ENCODE measurements around the gene FBXW5.

The FBXW5 gene

DNA sequence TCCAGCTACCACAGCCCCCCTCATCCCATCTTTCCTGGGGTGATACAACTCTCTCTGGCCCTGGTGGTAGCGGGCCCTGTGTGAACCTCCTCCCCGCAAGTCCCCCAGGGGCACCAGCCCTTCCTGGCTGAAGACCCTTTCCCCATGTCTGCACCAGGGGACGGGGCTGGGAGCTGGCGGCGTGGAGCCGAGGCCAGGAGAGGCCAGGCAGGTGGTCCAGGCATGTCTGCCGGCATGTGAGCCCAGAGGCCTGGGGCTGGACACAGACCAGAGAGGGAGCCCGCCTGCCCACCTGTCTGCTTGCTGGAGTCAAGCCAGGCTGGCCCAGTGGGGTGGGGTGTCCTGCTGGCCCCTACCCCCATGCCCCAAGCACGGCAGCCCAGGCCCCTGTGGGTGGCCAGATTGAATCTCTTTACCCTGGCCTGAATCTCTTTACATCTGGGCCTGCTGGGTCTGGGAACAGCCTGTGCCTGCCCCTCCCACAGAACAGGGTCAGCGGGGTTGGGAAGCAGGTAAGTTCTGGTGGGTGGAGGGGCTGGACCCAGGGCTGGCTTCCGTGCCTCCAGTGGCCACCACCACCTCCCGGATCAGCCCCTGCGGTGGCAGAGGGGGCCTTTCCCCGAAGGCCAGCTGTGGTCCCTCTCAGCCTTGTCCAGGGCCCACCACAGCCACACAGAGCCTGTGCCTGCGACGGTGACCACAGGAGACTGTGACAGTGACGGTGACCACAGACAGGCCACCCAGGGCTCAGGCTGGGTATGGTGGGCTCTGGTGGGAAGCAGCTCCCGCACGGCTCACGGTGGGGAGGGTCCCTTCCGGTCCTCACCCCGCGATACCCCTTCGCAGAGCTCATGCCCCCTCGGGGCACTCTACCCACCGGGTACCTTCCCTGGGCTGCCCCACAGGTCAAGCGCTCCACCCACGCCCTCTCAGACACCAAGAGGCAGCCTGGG, 14.6 kb upstream of the FBXW5 start:
- Mint-ChIP-seq H3K9me3 (peaks cover 8% of the 10 kb centered on the region), H3K36me3 (ENCODE audit: low read depth) (no peaks in the 10 kb centered on the region), H3K4me1 (ENCODE audit: low read depth) (peaks cover 13% of the 10 kb centered on the region), H3K4me3 (no peak overlapping the region), H3K27me3 (no peaks in the 10 kb centered on the region), H3K27ac (no peak overlapping the region)

DNA sequence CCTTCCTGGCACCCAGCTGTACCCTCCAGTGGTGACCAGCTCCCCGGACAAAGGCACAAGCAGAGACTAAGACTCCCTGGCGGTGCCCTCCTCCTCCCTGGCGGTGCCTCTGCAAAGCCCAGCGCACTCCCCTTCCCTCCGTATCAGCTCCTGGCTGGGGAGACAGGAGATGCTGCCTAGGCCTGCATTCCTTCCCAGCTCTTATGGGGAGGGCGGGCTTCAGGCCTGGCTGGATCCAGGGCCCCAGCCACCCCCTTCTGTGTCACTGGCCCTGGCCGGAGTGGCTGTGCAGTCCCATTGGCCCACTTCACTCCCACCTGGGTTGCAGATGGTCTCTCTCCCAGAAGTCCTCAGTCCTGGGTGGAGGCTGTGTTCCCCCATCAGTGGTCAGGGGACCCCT, 13.9 kb upstream of the FBXW5 start:
- Mint-ChIP-seq H3K36me3 (ENCODE audit: low read depth) (no peaks in the 10 kb centered on the region), H3K9me3 (peaks cover 8% of the 10 kb centered on the region), H3K27ac (no peak overlapping the region), H3K4me3 (no peak overlapping the region), H3K4me1 (ENCODE audit: low read depth) (peaks cover 13% of the 10 kb centered on the region), H3K27me3 (no peaks in the 10 kb centered on the region)

DNA sequence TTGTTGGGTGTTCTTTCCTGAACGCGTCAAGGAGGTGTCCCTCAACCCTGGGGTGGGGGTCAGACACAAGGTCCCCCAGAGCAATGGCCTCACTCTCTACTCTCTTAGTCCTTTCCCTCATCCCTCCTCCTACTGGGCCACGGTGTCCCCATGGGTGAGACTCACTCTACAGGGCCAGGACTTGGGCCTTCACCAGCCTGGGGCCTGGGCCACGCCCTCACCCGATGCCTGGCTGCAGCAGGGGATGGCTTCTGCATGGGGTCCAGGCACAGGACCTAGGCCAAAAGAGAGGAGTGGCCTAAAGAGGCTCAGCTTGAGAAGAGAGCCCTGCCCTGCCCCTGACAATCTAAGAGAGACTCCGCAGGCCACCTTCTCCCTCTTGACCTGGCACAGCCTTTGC, 13.4 kb upstream of the FBXW5 start:
- H3K4me3 Mint-ChIP-seq = no peak overlapping the region
- peaks cover 8% of the 10 kb centered on the region for H3K9me3 Mint-ChIP-seq
- H3K4me1 Mint-ChIP-seq (ENCODE audit: low read depth) = peaks cover 9% of the 10 kb centered on the region
- no peaks in the 10 kb centered on the region for H3K36me3 Mint-ChIP-seq (ENCODE audit: low read depth)
- H3K27me3 Mint-ChIP-seq = no peaks in the 10 kb centered on the region
- H3K27ac Mint-ChIP-seq = no peak overlapping the region

DNA sequence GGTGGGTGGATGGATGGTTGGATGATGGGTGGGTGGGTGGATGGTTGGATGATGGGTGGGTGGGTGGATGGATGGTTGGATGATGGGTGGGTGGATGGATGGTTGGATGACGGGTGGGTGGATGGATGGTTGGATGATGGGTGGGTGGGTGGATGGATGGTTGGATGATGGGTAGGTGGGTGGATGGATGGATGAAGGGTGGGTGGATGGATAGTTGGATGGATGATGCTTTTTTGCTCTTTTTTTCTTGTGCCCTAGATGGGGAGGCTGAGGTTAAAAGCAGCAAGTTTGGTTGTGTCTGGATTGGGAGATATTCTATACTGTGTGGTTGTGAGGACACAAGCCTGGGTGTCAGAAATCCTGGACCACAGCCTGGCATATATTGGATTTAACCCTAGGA, 12.9 kb upstream of the FBXW5 start:
- no peaks in the 10 kb centered on the region for H3K27me3 Mint-ChIP-seq
- no peaks in the 10 kb centered on the region for H3K36me3 Mint-ChIP-seq (ENCODE audit: low read depth)
- H3K4me3 Mint-ChIP-seq = no peak overlapping the region
- no peak overlapping the region for H3K27ac Mint-ChIP-seq
- H3K4me1 Mint-ChIP-seq (ENCODE audit: low read depth) = peaks cover 7% of the 10 kb centered on the region
- peaks cover 8% of the 10 kb centered on the region for H3K9me3 Mint-ChIP-seq

DNA sequence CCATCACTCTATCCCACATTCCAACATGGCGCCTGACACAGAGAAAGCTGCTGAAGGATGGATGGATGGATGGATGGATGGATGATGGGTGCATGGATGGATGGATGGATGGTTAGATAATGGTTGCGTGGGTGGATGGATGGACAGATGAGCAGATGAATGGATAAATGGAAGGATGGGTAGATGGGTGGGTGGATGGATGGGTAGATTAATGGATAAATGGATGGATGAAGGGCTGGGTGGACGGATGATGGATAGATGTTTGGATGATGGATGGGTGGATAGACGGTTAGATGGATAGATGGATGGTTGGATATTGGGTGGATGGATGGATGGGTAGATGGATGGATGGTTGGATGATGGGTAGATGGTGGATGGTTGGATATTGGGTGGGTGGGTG, 12.1 kb upstream of the FBXW5 start:
- peaks cover 7% of the 10 kb centered on the region for H3K4me1 Mint-ChIP-seq (ENCODE audit: low read depth)
- H3K9me3 Mint-ChIP-seq = peaks cover 8% of the 10 kb centered on the region
- no peaks in the 10 kb centered on the region for H3K27me3 Mint-ChIP-seq
- no peak overlapping the region for H3K4me3 Mint-ChIP-seq
- H3K36me3 Mint-ChIP-seq (ENCODE audit: low read depth) = no peaks in the 10 kb centered on the region
- H3K27ac Mint-ChIP-seq = no peak overlapping the region

DNA sequence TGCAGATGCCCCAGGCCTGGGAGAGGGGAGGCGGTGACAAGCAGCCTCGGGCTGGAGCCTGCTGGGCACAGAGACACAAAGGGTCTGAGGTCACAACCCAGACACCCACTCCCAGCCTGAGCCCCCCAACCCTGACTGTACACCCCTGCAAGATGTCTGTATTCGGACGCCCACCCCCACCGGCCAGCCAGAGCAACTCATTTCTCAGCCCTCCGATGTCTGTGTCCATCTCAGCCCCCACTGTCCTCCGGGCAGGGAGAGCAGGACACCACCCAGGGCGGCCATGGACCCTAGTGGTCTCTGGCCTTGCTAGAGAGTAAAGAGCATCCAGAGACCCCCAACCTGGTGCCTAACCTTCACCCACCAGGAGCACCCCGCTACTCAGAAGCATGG, 11.4 kb upstream of the FBXW5 start:
- Mint-ChIP-seq H3K4me1 (ENCODE audit: low read depth) (peaks cover 7% of the 10 kb centered on the region), H3K36me3 (ENCODE audit: low read depth) (no peaks in the 10 kb centered on the region), H3K27me3 (no peaks in the 10 kb centered on the region), H3K9me3 (peaks cover 8% of the 10 kb centered on the region), H3K4me3 (no peak overlapping the region), H3K27ac (no peak overlapping the region)

DNA sequence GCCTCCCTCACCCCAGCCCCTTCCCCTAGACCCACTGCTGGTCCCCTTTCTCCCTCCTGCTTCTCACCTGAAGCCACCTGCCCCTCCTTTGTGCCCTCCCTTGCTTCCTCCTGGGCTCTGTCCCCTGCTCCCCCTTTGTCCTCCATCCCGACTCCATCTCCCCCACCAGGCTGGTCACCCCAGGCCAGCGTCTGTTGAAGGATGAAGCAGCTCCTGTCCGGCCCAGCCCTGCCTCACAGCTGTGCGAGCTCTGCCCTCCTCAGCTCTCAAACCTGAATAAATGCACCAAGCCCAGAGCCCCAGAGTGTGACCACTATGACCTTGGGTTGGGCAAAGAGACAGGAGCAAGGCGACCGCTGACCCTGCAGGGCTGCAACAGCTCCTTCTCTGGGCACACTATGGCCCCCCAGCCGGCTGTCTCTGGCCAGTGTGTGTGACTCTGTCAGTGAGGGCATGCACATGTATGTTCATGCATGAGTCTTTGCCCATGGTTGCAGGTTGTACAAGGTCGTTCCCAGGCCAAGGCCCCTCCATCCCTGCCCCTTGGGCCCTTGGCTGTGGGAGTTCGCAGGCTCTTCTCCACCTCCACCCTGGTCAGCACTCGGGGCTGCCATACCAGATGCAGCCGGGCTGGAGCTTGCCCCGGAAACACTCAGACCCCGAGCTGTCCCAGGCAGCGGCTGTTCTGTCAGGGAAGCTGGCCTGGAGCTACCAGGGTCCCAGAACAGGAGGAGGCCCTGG, 10.8 kb upstream of the FBXW5 start:
- Mint-ChIP-seq H3K4me1 (ENCODE audit: low read depth) (peaks cover 5% of the 10 kb centered on the region), H3K9me3 (peaks cover 8% of the 10 kb centered on the region), H3K36me3 (ENCODE audit: low read depth) (no peaks in the 10 kb centered on the region), H3K4me3 (no peak overlapping the region), H3K27ac (no peak overlapping the region), H3K27me3 (no peaks in the 10 kb centered on the region)

DNA sequence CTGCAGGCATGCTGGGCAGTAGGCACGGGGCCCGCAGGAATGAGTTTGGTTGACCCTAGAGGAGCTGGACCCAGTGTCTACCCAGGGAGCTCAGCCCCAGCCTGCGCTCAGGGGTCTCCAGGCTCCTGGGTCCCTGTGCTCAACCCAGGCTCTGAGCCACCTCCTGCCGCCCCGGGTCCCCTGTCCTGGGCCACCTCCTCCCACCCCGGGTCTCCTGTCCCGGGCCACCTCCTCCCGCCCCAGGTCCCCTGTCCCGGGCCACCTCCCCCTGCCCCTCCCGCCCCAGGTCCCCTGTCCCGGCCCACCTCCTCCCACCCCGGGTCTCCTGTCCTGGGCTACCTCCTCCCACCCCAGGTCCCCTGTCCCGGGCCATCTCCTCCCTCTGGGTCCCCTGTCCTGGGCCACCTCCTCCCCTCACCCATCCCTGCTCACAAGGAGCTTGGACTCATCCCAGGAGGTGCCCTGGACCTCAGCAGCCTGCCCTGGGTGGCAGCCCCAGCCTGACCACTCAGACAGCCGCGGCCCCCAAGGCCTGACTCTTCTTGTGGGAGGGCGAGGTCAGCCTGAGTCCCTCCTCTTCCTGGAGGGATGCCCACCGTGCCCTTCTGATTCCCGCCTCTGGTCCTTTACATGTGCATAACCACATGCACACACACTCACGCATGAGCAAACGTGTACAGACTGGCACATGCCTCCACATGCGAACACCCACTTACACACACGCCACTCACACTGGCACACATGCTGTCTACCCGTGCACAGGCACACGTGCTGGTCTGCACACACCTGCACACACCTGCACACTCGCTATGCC, 9.9 kb upstream of the FBXW5 start:
- H3K9me3 Mint-ChIP-seq = peaks cover 8% of the 10 kb centered on the region
- no peak overlapping the region for H3K4me3 Mint-ChIP-seq
- H3K4me1 Mint-ChIP-seq (ENCODE audit: low read depth) = peaks cover 3% of the 10 kb centered on the region
- no peak overlapping the region for H3K27ac Mint-ChIP-seq
- no peaks in the 10 kb centered on the region for H3K36me3 Mint-ChIP-seq (ENCODE audit: low read depth)
- H3K27me3 Mint-ChIP-seq = no peaks in the 10 kb centered on the region

DNA sequence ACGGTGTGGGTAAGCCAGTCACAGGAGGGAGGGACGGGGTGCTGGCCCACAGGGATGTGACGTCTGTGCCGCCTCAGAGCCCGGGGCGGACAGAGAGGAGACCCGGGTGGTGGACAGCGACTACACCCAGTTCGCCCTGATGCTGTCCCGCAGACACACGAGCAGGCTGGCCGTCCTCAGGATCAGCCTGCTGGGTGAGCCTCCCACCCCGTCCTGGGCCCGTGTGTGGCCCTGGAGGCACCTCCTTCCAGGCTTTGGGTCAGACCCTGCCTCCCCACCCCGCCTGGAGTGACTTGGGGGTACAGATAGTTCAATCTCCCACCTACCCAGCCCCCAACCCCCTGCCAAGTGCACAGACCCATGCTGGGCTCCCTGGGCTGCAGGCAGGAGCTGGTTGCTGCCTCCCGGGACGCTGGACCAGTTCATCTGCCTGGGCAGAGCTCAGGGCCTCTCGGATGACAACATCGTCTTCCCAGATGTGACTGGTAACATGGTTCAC, 9.3 kb upstream of the FBXW5 start:
- Mint-ChIP-seq H3K4me3 (no peak overlapping the region), H3K27ac (no peak overlapping the region), H3K36me3 (ENCODE audit: low read depth) (no peaks in the 10 kb centered on the region), H3K4me1 (ENCODE audit: low read depth) (peaks cover 3% of the 10 kb centered on the region), H3K27me3 (no peaks in the 10 kb centered on the region), H3K9me3 (peaks cover 8% of the 10 kb centered on the region)

DNA sequence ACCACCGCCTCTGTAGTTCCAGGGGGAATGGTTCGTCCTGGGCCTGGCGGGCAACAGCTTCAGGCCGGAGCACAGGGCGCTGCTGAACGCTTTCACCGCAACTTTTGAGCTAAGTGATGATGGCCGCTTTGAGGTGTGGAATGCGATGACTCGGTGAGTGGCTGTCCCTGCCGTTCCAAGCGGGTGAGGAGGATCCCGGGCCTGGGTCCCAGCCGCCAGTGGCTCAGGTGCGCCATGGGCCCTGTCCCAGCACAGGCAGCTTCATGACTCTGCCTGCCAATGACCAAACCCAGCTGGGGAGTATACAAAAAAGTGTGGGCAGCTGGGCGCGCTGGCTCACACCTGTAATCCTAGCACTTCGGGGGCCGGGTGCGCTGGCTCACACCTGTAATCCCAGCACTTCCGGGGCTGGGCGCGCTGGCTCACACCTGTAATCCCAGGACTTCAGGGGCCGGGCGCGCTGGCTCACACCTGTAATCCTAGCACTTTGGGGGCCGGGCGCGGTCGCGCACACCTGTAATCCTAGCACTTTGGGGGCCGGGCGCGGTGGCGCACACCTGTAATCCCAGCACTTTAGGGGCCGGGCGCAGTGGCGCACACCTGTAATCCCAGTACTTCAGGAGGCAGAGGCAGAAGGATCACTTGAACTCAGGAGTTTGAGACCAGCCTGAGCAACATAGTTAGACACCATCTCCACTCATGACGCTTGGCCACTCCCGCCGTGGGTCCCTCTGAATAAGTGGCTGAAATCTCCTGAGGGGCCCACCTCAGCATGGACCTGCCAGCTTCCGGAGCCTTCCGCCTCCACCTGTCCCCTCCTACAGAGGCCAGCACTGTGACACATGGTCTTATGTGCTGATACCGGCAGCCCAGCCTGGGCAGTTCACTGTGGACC, 8.6 kb upstream of the FBXW5 start:
- Mint-ChIP-seq H3K4me1 (ENCODE audit: low read depth) (peaks cover 3% of the 10 kb centered on the region), H3K9me3 (peaks cover 8% of the 10 kb centered on the region), H3K36me3 (ENCODE audit: low read depth) (no peaks in the 10 kb centered on the region), H3K27me3 (no peaks in the 10 kb centered on the region), H3K27ac (no peak overlapping the region), H3K4me3 (no peak overlapping the region)

DNA sequence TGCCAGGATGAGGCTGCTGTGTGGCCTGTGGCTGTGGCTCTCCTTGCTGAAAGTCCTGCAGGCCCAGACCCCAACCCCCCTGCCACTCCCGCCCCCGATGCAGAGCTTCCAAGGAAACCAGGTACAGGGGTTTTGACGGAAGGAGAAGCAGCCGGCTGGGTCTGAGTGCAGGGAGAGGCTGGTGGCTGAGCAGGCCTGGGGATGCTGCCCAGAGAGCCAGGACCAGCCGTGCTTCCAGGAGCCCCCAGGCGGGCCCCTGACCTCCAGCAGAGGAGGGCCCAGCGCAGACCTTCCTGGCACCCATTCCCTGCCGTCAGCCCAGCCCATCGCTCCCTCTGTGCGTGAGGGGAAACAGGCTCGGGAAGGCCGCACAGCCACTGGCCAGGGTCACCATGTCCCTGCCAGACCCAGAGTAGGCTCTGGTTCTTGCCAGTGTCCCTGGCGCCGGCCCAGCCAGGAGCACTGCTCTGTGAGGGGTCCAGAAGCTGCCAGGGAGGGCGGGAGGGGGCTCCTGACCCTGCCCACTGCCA, 7.8 kb upstream of the FBXW5 start:
- peaks cover 3% of the 10 kb centered on the region for H3K4me1 Mint-ChIP-seq (ENCODE audit: low read depth)
- no peak overlapping the region for H3K4me3 Mint-ChIP-seq
- no peaks in the 10 kb centered on the region for H3K36me3 Mint-ChIP-seq (ENCODE audit: low read depth)
- H3K27me3 Mint-ChIP-seq = no peaks in the 10 kb centered on the region
- H3K9me3 Mint-ChIP-seq = peaks cover 8% of the 10 kb centered on the region
- H3K27ac Mint-ChIP-seq = no peak overlapping the region

DNA sequence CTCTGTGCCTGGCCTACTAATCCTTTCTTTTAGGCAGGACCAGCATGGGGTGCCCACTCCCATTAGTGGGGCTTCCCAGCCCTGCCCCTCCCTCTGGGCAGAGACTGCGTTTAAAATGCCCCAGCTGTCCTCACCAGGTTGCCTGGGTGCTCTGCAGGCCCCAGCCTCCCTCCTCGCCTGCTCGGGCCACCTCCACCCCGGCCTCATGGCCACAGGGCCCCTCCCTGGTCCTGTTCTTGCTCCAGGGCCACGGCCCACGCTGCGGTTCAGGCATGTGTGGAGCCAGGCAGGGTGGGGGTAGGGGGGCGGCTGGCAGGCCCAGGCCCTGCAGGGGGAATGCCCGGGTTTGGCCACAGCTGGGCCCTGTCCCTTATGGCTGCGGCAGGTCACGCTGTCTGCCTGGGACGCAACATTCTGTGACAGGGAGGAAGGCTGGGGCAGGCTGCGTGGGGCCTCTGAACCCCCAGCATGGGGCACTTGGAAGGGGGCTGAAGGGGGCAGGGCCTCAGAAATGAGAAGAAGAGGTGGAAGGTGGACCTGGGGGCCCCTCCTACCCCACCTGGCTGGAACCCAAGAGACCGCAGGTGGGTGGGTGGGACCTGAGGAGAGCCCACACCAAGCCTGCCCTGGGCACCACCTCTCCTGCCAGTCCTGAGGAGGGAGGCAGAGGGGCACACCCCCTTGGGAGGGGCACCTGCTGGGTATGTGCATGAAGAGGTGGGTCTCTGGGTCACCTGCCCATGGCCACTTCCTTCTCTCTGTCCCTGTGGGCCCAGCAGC, 7.2 kb upstream of the FBXW5 start, which contains the start of gene LCN12:
Gene LCN12, plus strand, starts transcription at position 733 of the 780 bp plus-strand sequence. CDS start 55 bp downstream, outside the sequence.
- Mint-ChIP-seq H3K4me1 (ENCODE audit: low read depth) (peaks cover 3% of the 10 kb centered on the region), H3K27ac (no peak within 1 kb of the TSS), H3K27me3 (no peaks in the 10 kb centered on the region), H3K4me3 (no peak within 1 kb of the TSS), H3K9me3 (peaks cover 7% of the 10 kb centered on the region), H3K36me3 (ENCODE audit: low read depth) (no peaks in the 10 kb centered on the region)

DNA sequence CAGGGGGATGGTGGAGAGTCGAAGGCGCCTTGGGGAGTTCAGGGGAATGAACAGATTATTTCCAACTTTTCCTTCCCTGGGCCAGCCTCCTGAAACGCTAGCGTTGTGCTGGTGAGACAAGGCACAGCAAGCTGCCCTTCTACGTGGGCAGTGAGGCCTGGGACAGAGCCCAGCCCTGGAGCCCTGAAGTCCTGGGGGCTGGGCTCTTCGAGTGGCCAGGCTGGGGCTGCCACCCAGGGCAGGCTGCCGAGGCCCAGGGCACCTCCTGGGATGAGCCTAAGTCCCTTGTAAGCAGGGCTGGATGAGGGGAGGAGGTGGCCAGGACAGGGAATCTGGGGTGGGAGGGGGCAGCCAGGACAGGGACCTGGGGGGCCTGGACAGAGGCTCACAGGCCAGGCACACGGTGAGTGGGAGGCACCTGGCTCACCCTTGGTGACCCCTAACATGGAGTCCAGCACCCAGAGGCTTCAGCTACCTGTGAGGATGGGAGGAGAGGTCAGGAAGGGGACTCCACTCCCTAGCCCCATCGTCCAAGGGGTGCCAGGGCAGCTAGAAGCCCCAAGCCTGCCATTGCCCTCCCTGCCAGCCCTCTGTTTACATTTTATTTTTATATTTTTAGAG, 6.2 kb upstream of the FBXW5 start:
- H3K4me3 Mint-ChIP-seq = peak overlapping the region; percentile 77
- H3K27me3 Mint-ChIP-seq = no peaks in the 10 kb centered on the region
- no peaks in the 10 kb centered on the region for H3K9me3 Mint-ChIP-seq
- peak overlapping the region; percentile 79 for H3K27ac Mint-ChIP-seq
- H3K4me1 Mint-ChIP-seq (ENCODE audit: low read depth) = peaks cover 3% of the 10 kb centered on the region
- no peaks in the 10 kb centered on the region for H3K36me3 Mint-ChIP-seq (ENCODE audit: low read depth)
